Liver (tissue), 9 donors: ENCODE data around the gene USP25. TPM values are rescaled to one million over a fixed set of nuclear protein-coding genes. Genes with fewer than 3 reads are reported as not detected.

Experiments used
- DNase-seq: peaks from one replicate; pipeline ENCODE4 v3.0.0-alpha.2; 2017; ENCODE audit warnings: low spot score
- H3K27ac ChIP-seq, 2 donors: one replicate each; pipeline ENCODE4 v1.7.0; 2013; ENCODE audit warnings: inconsistent platforms in 2 of 2, low read length in 2 of 2, control low read depth in 1 of 2, low read depth in 1 of 2, mild to moderate bottlenecking in 1 of 2
- H3K27me3 ChIP-seq, 4 donors: one replicate each; pipeline versions ENCODE4 v1.6.1 to v1.7.0; 2013; ENCODE audit warnings: low read length in 3 of 4, inconsistent platforms in 1 of 4, mild to moderate bottlenecking in 1 of 4, moderate library complexity in 1 of 4; ENCODE audit not compliant: control insufficient read depth in 4 of 4, insufficient read depth in 4 of 4
- H3K36me3 ChIP-seq, 4 donors: one replicate each; pipeline versions ENCODE4 v1.6.1 to v1.7.0; 2013; ENCODE audit warnings: low read length in 3 of 4, mild to moderate bottlenecking in 3 of 4, low read depth in 1 of 4, moderate library complexity in 1 of 4; ENCODE audit not compliant: control insufficient read depth in 4 of 4, insufficient read depth in 3 of 4
- H3K4me1 ChIP-seq, 4 donors: one replicate each; pipeline versions ENCODE4 v1.6.1 to v1.7.0; 2013; ENCODE audit warnings: low read length in 3 of 4, mild to moderate bottlenecking in 3 of 4, moderate library complexity in 1 of 4; ENCODE audit not compliant: control insufficient read depth in 4 of 4, insufficient read depth in 4 of 4
- H3K4me3 ChIP-seq, 3 donors: one replicate each; pipeline versions ENCODE4 v1.6.1 to v1.7.0; 2013; ENCODE audit warnings: low read length in 3 of 3, control low read depth in 1 of 3, low read depth in 1 of 3, mild to moderate bottlenecking in 1 of 3
- H3K9ac ChIP-seq, 2 donors: one replicate each; pipeline ENCODE4 v1.7.0; 2013; ENCODE audit warnings: low read length in 2 of 2, mild to moderate bottlenecking in 2 of 2, moderate library complexity in 2 of 2, control low read depth in 1 of 2, low read depth in 1 of 2
- H3K9me3 ChIP-seq, 4 donors: one replicate each; pipeline versions ENCODE4 v1.6.1 to v1.7.0; 2013; ENCODE audit warnings: low read length in 3 of 4; ENCODE audit not compliant: control insufficient read depth in 4 of 4
- EGR1 ChIP-seq, 2 donors: IDR thresholded peaks; 2 replicates each; pipeline ENCODE4 v1.6.1; 2016 to 2018; ENCODE audit warnings: antibody characterized with exemption in 2 of 2, low read depth in 2 of 2
- FOXA1 ChIP-seq: IDR thresholded peaks from 2 replicates; pipeline ENCODE4 v1.6.1; 2016; ENCODE audit warnings: antibody characterized with exemption
- FOXA2 ChIP-seq: IDR thresholded peaks from 2 replicates; pipeline ENCODE4 v1.6.1; 2016; ENCODE audit warnings: antibody characterized with exemption
- GABPA ChIP-seq, 2 donors: IDR thresholded peaks in 1 of 2; conservative IDR thresholded peaks in 1 of 2; 2 replicates each; pipeline ENCODE4 v1.6.1; 2016; ENCODE audit warnings: antibody characterized with exemption in 2 of 2, mild to moderate bottlenecking in 1 of 2, moderate library complexity in 1 of 2
- HNF4A ChIP-seq, 2 donors: conservative IDR thresholded peaks; 2 replicates each; pipeline ENCODE4 v1.6.1; 2016; ENCODE audit warnings: antibody characterized with exemption in 2 of 2, mild to moderate bottlenecking in 2 of 2
- HNF4G ChIP-seq: IDR thresholded peaks from 2 replicates; pipeline ENCODE4 v1.6.1; 2016; ENCODE audit warnings: antibody characterized with exemption
- JUND ChIP-seq, 2 donors: IDR thresholded peaks; 2 replicates each; pipeline ENCODE4 v1.6.1; 2016; ENCODE audit warnings: antibody characterized with exemption in 2 of 2
- NR2F2 ChIP-seq: IDR thresholded peaks from 2 replicates; pipeline ENCODE4 v1.6.1; 2016; ENCODE audit warnings: antibody characterized with exemption
- RAD21 ChIP-seq, 2 donors: IDR thresholded peaks; 2 replicates each; pipeline ENCODE4 v1.6.1; 2016; ENCODE audit warnings: antibody characterized with exemption in 2 of 2, mild to moderate bottlenecking in 2 of 2
- RXRA ChIP-seq, 2 donors: IDR thresholded peaks; 2 replicates each; pipeline ENCODE4 v1.6.1; 2017 to 2018; ENCODE audit warnings: antibody characterized with exemption in 2 of 2, mild to moderate bottlenecking in 1 of 2
- SP1 ChIP-seq: IDR thresholded peaks from 2 replicates; pipeline ENCODE4 v1.6.1; 2018; ENCODE audit warnings: antibody characterized with exemption, mild to moderate bottlenecking
- TAF1 ChIP-seq: conservative IDR thresholded peaks from 2 replicates; pipeline ENCODE4 v1.6.1; 2016; ENCODE audit warnings: antibody characterized with exemption, mild to moderate bottlenecking
- YY1 ChIP-seq: IDR thresholded peaks from 2 replicates; pipeline ENCODE4 v1.6.1; 2016; ENCODE audit warnings: antibody characterized with exemption, mild to moderate bottlenecking
- WGBS: extraction: QIAGEN DNeasy Blood & Tissue Kit; methylation state at CpG from one replicate; pipeline ENCODE4 v1.1.7; 2013; 5-methylcytosine and 5-hydroxymethylcytosine counted together
- polyA plus RNA-seq, 2 donors: library from polyadenylated mRNA; stranded (reverse) in 1 of 2; unstranded in 1 of 2; fragments of 200-250 nt in 1 of 2; fragments of >200 nt in 1 of 2; fragmentation: Nextera tagmentation in 1 of 2; extraction: Ambion mirVana in 1 of 2; gene quantifications; one replicate each; pipeline versions ENCODE4 v1.2.1 to v1.2.3, GENCODE V29; 2013 to 2015
- total RNA-seq, 2 donors: library from RNA; depleted of rRNA; stranded (reverse); fragments of >200 nt; gene quantifications; one replicate each; pipeline ENCODE4 v1.2.3, GENCODE V29; 2014
- TF ChIP-seq, protein P1 (sequence below): IDR thresholded peaks from 2 replicates; pipeline ENCODE4 v1.6.1; 2016; ENCODE audit warnings: antibody characterized with exemption
- TF ChIP-seq, protein P2 (sequence below): IDR thresholded peaks from 2 replicates; pipeline ENCODE4 v1.6.1; 2016; ENCODE audit warnings: antibody characterized with exemption
- TF ChIP-seq, protein P3 (sequence below): IDR thresholded peaks from 2 replicates; pipeline ENCODE4 v1.6.1; 2016; ENCODE audit warnings: antibody characterized with exemption, mild to moderate bottlenecking
- TF ChIP-seq, protein P4 (sequence below): IDR thresholded peaks from 2 replicates; pipeline ENCODE4 v1.6.1; 2016; ENCODE audit warnings: antibody characterized with exemption
- TF ChIP-seq, protein P5 (sequence below): fragments of 150-350 bp; IDR thresholded peaks from 2 replicates; pipeline ENCODE4 v1.5.1; 2017; ENCODE audit warnings: improper control_type of control experiment, low read depth, low read length; ENCODE audit not compliant: missing input control
- donor health status: healthy.
- donor health status: healthy.
- donor health status: healthy.
- donor health status: healthy.
- donor health status: healthy.

The USP25 gene
- total and polyA plus RNA-seq, 4 donors: 6.0 to 26.7 (median 15.3) TPM

DNA sequence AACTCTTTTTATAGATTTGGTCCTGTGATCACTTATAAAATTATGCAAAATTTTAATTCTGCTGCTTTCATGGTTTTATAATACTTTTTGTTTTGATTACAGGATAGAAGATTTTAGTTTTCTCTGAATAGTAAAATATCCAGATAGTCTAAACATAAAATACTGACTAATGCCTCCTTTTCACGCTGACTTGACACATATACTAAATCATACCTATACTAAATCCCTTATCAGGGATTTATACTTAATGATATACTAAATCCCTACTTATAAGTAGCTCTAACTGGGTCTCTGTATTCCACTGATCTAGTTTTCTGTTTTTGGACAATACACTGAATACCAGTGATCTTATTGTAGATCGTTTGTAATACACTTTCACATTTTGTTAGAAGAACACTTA lies 128.0 kb downstream of the USP25 start:
- Histone ChIP-seq H3K27me3 (no peaks in the 10 kb centered on the region), H3K9ac (no peak overlapping the region), H3K9me3 (no peaks in the 10 kb centered on the region), H3K27ac (no peak overlapping the region), H3K36me3 (peaks cover 0 to 10% (median 1%) of the 10 kb centered on the region in 4 donors), H3K4me3 (no peak overlapping the region), H3K4me1 (no peaks in the 10 kb centered on the region)
- DNase-seq: no peak
- WGBS: 69% methylated on average over 2 of the region's 2 CpGs
- TF ChIP-seq, protein P1, sequence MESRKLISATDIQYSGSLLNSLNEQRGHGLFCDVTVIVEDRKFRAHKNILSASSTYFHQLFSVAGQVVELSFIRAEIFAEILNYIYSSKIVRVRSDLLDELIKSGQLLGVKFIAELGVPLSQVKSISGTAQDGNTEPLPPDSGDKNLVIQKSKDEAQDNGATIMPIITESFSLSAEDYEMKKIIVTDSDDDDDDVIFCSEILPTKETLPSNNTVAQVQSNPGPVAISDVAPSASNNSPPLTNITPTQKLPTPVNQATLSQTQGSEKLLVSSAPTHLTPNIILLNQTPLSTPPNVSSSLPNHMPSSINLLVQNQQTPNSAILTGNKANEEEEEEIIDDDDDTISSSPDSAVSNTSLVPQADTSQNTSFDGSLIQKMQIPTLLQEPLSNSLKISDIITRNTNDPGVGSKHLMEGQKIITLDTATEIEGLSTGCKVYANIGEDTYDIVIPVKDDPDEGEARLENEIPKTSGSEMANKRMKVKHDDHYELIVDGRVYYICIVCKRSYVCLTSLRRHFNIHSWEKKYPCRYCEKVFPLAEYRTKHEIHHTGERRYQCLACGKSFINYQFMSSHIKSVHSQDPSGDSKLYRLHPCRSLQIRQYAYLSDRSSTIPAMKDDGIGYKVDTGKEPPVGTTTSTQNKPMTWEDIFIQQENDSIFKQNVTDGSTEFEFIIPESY: no peak
- TF ChIP-seq NR2F2: no peak
- TF ChIP-seq FOXA2: no peak
- TF ChIP-seq, protein P2, sequence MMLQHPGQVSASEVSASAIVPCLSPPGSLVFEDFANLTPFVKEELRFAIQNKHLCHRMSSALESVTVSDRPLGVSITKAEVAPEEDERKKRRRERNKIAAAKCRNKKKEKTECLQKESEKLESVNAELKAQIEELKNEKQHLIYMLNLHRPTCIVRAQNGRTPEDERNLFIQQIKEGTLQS: no peak
- TF ChIP-seq, protein P3, sequence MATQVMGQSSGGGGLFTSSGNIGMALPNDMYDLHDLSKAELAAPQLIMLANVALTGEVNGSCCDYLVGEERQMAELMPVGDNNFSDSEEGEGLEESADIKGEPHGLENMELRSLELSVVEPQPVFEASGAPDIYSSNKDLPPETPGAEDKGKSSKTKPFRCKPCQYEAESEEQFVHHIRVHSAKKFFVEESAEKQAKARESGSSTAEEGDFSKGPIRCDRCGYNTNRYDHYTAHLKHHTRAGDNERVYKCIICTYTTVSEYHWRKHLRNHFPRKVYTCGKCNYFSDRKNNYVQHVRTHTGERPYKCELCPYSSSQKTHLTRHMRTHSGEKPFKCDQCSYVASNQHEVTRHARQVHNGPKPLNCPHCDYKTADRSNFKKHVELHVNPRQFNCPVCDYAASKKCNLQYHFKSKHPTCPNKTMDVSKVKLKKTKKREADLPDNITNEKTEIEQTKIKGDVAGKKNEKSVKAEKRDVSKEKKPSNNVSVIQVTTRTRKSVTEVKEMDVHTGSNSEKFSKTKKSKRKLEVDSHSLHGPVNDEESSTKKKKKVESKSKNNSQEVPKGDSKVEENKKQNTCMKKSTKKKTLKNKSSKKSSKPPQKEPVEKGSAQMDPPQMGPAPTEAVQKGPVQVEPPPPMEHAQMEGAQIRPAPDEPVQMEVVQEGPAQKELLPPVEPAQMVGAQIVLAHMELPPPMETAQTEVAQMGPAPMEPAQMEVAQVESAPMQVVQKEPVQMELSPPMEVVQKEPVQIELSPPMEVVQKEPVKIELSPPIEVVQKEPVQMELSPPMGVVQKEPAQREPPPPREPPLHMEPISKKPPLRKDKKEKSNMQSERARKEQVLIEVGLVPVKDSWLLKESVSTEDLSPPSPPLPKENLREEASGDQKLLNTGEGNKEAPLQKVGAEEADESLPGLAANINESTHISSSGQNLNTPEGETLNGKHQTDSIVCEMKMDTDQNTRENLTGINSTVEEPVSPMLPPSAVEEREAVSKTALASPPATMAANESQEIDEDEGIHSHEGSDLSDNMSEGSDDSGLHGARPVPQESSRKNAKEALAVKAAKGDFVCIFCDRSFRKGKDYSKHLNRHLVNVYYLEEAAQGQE: no peak
- no peak for TF ChIP-seq RAD21 (IDR thresholded peaks at IDR 0.05)
- no peak for TF ChIP-seq JUND (IDR thresholded peaks at IDR 0.05)
- no peak for TF ChIP-seq SP1
- TF ChIP-seq, protein P4, sequence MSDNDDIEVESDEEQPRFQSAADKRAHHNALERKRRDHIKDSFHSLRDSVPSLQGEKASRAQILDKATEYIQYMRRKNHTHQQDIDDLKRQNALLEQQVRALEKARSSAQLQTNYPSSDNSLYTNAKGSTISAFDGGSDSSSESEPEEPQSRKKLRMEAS: no peak
- TF ChIP-seq FOXA1: no peak

DNA sequence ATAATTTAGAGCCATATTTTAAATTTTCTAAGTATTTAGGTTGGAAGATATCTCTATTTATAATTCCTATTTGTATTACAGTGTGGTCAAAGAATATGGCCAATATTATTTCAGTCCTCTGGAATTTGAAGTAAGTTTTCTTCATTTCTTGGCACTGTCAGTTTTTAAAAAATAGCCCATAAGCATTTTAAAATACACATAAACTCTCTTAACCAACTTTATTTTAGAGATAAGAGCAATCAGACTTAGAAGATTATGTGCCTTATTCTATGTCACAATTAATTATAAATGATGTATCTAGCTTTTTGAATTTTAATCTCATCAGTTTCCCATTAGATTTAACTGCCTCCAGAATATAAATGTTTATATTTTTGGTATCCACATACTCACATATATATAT lies 130.8 kb downstream of the USP25 start:
- Histone ChIP-seq H3K36me3 (peaks cover 0 to 4% (median 3%) of the 10 kb centered on the region in 4 donors), H3K4me3 (no peak overlapping the region), H3K9me3 (no peaks in the 10 kb centered on the region), H3K9ac (no peak overlapping the region), H3K27me3 (no peaks in the 10 kb centered on the region), H3K27ac (no peak overlapping the region), H3K4me1 (no peaks in the 10 kb centered on the region)
- TF ChIP-seq GABPA (IDR thresholded peaks at IDR 0.05 in 1 of 2, conservative IDR thresholded peaks at IDR 0.05 in 1 of 2) (no peak), JUND (IDR thresholded peaks at IDR 0.05) (no peak), HNF4A (conservative IDR thresholded peaks at IDR 0.05) (no peak), RXRA (IDR thresholded peaks at IDR 0.05) (no peak), FOXA2 (no peak), HNF4G (no peak), SP1 (no peak), FOXA1 (no peak), RAD21 (IDR thresholded peaks at IDR 0.05) (no peak), YY1 (no peak), EGR1 (IDR thresholded peaks at IDR 0.05; ENCODE audit: low read depth in 2 of 2) (no peak), TAF1 (no peak)
- TF ChIP-seq, protein P4: no peak
- TF ChIP-seq, protein P1: no peak
- TF ChIP-seq, protein P3: no peak
- TF ChIP-seq, protein P5, sequence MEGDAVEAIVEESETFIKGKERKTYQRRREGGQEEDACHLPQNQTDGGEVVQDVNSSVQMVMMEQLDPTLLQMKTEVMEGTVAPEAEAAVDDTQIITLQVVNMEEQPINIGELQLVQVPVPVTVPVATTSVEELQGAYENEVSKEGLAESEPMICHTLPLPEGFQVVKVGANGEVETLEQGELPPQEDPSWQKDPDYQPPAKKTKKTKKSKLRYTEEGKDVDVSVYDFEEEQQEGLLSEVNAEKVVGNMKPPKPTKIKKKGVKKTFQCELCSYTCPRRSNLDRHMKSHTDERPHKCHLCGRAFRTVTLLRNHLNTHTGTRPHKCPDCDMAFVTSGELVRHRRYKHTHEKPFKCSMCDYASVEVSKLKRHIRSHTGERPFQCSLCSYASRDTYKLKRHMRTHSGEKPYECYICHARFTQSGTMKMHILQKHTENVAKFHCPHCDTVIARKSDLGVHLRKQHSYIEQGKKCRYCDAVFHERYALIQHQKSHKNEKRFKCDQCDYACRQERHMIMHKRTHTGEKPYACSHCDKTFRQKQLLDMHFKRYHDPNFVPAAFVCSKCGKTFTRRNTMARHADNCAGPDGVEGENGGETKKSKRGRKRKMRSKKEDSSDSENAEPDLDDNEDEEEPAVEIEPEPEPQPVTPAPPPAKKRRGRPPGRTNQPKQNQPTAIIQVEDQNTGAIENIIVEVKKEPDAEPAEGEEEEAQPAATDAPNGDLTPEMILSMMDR: no peak
- TF ChIP-seq, protein P2: no peak
- no peak for DNase-seq
